Stimulated activated CD8-positive, alpha-beta memory T cell treated with anti-CD3 and anti-CD28 coated beads, Interleukin-12 subunit alpha, Interleukin-12 subunit beta, amount 100 ng/mL, for 24 hours (primary cell): ENCODE data around the gene BRAP.
A peak's percentile ranks its signal among the peaks of the same experiment; 100 is the strongest.
"Not testable (repeated sequence)": the region's sequence is repeated elsewhere in the genome, so short reads cannot be mapped to it uniquely, and the experiment has no call there.

Experiments
- DNase-seq: peaks from one replicate; pipeline ENCODE4 v3.0.0-alpha.2; 2020; ENCODE audit errors: extremely low read depth

BRAP gene

GRCh38 chr12:111616177-111616623 is 69.6 kb downstream of the BRAP start:
- no peak for DNase-seq

- DNase-seq = no peak
These were observed 78.5 kb downstream of the BRAP start for GRCh38 chr12:111607239-111607638.

GRCh38 chr12:111606767-111607230 is 79.0 kb downstream of the BRAP start:
- no peak for DNase-seq

GRCh38 chr12:111605911-111606766 is 79.6 kb downstream of the BRAP start:
- no peak for DNase-seq

- DNase-seq = not testable (repeated sequence)
These were observed 82.9 kb downstream of the BRAP start for GRCh38 chr12:111602857-111603256.

DNA sequence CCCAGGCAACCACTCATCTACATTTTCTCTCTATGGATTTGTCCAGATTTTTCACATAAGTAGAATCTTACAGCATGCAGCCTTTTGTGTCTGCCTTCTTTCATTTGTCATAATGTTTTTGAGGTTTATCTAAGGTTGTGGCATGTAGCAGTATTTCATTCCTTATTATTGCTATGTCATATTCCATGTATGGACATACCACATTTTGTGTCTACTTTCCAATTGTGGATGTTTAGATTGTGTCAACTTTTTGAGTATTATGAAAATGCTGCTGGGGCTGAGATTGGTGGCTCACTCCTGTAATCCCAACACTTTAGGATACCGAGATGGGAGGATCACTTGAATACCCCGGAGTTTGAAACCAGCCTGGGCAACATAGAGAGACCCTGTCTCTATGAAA is 83.4 kb downstream of the BRAP start:
- DNase-seq = no peak

- DNase-seq = not testable (repeated sequence)
These were observed 84.8 kb downstream of the BRAP start for GRCh38 chr12:111600986-111601385.

DNA sequence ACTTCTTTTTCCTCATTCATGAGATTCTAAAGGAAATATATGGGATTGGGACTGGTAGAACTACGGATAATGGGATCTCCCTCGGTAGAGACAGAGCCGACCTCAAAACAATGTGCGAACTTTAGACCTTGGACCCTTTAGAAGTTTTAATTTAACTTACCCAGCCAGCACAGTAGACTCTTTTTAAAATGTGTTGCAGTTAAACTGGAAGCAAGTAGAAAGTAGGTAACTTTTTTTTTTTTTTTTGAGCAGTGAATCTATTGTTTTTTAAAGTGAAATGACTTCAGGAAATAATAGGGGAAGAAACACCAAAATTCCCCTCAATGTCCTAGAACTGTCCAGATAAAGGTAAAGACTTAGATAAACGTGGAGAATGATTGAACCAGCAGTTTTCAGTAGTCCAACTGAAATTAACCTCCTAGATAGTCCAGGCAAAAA is 85.5 kb downstream of the BRAP start:
- DNase-seq = no peak

DNA sequence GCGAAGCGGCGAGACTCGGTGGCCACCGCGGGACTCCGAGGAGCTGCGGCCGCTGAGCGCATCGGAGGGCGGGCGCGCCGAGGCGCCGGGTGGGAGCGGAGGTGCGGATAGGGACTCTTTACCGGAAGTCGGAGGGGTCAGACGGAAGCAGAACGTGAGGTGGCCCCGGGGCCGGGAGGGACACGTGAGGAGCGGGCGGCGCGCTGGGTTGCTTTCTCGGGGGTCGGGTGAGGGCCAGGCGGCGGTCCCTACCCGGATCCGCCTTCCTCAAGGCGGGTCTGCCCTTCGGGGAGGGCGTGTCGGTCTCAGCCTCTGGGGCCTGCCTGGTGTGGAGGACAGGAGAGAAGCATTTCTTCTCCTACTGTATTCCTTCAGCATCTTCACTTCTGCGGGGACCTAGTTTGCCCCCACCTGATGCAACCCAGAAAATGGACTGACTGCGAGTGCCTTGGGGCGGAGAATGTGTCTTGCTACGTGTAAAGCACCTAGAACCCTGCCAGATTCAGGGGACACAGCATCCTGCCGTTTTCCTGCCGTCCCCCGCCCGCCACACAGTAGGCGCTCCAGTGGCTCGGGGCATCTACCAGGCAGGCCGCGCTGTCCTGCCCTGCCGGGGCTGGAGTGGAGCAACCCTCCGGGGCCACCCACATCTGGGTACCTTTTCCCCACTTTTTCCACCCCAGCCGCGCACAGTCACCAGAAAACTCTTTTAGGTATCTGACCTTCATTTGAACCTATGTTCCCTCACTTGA is 86.1 kb downstream of the BRAP start:
- DNase-seq = peak; percentile 75

GRCh38 chr12:111598637-111599452 is 86.9 kb downstream of the BRAP start, which contains the start of gene ATXN2:
ATXN2 (minus strand) TSS chr12:111599315; CDS start chr12:111599034, 281 bp downstream.
- DNase-seq = peak; percentile 35

DNA sequence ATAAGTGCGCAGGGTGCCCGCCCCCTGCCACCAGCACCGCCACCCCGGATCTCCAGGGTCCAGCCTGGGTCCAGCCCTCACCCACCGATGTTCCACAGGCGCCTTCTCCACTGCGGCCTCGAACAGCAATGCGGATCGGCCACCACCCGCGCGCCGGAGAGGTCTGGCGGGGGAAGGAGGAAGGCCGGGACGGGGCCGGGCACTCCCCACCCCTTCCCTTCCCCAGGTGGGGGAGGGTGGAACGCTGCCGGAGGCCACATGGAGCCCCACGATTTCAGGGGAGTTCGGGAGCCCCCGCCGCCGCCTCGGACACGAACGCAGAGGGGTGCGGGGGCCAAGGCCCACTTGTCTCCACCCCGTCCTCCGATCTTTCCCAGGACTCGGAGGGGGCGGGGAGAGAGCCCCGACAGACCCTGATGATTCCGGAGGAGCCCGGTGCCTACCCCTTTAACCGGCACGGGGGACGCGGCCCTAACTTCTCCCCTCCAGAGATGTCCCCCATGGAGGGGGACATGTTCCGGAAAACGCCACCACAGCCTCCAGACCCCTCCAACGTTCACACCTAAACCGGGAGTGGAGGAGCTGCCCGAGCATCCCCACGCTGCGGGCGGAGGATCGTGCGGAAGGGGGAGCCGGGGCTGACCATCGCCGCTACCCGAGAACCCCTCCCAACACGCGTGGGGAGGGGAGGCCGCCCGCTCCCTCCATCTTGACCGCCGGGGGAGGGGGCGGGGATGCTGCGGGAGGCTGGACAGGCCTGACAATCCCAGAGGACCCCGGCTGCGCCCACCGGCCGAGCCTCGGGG is 87.7 kb downstream of the BRAP start:
- DNase-seq = no peak

GRCh38 chr12:111596985-111597830 is 88.5 kb downstream of the BRAP start:
- no peak for DNase-seq

GRCh38 chr12:111595341-111595835 is 90.4 kb downstream of the BRAP start:
- DNase-seq = not testable (repeated sequence)
